ENCODE results near the gene POLR2F. TPM values are rescaled to one million over a fixed set of nuclear protein-coding genes. Genes with fewer than 3 reads are reported as not detected.

POLR2F gene
- total and polyA plus RNA-seq, 2 donors = 24.7 to 126 TPM

- 82% methylated on average over 4 of the region's 4 CpGs for WGBS
- no peak for DNase-seq (ENCODE audit: extremely low spot score)
- no peak overlapping the region for H3K27ac ChIP-seq (ENCODE audit: low read depth)
- H3K36me3 ChIP-seq (ENCODE audit: insufficient read depth) = peaks cover 7% of the 10 kb centered on the region
- H3K4me3 ChIP-seq (ENCODE audit: low read depth, low read length) = no peak overlapping the region
- no peaks in the 10 kb centered on the region for H3K4me1 ChIP-seq (ENCODE audit: insufficient read depth)
Observed at GRCh38 chr22:37917874-37918548, 35.5 kb upstream of the POLR2F start.

GRCh38 chr22:37918580-37919270 is 34.8 kb upstream of the POLR2F start:
- DNase-seq (ENCODE audit: extremely low spot score) = no peak
- H3K36me3 ChIP-seq (ENCODE audit: insufficient read depth) = peaks cover 7% of the 10 kb centered on the region
- no peaks in the 10 kb centered on the region for H3K4me1 ChIP-seq (ENCODE audit: insufficient read depth)
- 81% methylated on average over 25 of the region's 25 CpGs for WGBS
- no peak overlapping the region for H3K27ac ChIP-seq (ENCODE audit: low read depth)
- no peak overlapping the region for H3K4me3 ChIP-seq (ENCODE audit: low read depth, low read length)

- no peak for DNase-seq (ENCODE audit: extremely low spot score)
- Histone ChIP-seq H3K4me3 (ENCODE audit: low read depth, low read length) (no peak overlapping the region), H3K36me3 (ENCODE audit: insufficient read depth) (peaks cover 7% of the 10 kb centered on the region), H3K27ac (ENCODE audit: low read depth) (no peak overlapping the region), H3K4me1 (ENCODE audit: insufficient read depth) (no peaks in the 10 kb centered on the region)
- 82% methylated on average over 5 of the region's 5 CpGs for WGBS
Observed at GRCh38 chr22:37920126-37920525, 33.4 kb upstream of the POLR2F start.

- no peak for DNase-seq (ENCODE audit: extremely low spot score)
- Histone ChIP-seq H3K27ac (ENCODE audit: low read depth) (no peak overlapping the region), H3K4me3 (ENCODE audit: low read depth, low read length) (no peak overlapping the region), H3K4me1 (ENCODE audit: insufficient read depth) (no peaks in the 10 kb centered on the region), H3K36me3 (ENCODE audit: insufficient read depth) (peaks cover 9% of the 10 kb centered on the region)
- 84% methylated on average over 11 of the region's 11 CpGs for WGBS
Observed at GRCh38 chr22:37922191-37922590, 31.3 kb upstream of the POLR2F start.

- DNase-seq (ENCODE audit: extremely low spot score) = no peak
- WGBS = 87% methylated on average over 4 of the region's 4 CpGs
- peaks cover 8% of the 10 kb centered on the region for H3K36me3 ChIP-seq (ENCODE audit: insufficient read depth)
- no peaks in the 10 kb centered on the region for H3K4me1 ChIP-seq (ENCODE audit: insufficient read depth)
- no peak overlapping the region for H3K4me3 ChIP-seq (ENCODE audit: low read depth, low read length)
- H3K27ac ChIP-seq (ENCODE audit: low read depth) = no peak overlapping the region
Observed at GRCh38 chr22:37923927-37924326, 29.6 kb upstream of the POLR2F start.

GRCh38 chr22:37924386-37925065 is 29.0 kb upstream of the POLR2F start:
- no peaks in the 10 kb centered on the region for H3K4me1 ChIP-seq (ENCODE audit: insufficient read depth)
- peaks cover 10% of the 10 kb centered on the region for H3K36me3 ChIP-seq (ENCODE audit: insufficient read depth)
- DNase-seq (ENCODE audit: extremely low spot score) = no peak
- no peak overlapping the region for H3K4me3 ChIP-seq (ENCODE audit: low read depth, low read length)
- 87% methylated on average over 18 of the region's 18 CpGs for WGBS
- H3K27ac ChIP-seq (ENCODE audit: low read depth) = no peak overlapping the region

GRCh38 chr22:37925330-37925729 is 28.2 kb upstream of the POLR2F start:
- Histone ChIP-seq H3K4me1 (ENCODE audit: insufficient read depth) (no peaks in the 10 kb centered on the region), H3K4me3 (ENCODE audit: low read depth, low read length) (no peak overlapping the region), H3K27ac (ENCODE audit: low read depth) (no peak overlapping the region), H3K36me3 (ENCODE audit: insufficient read depth) (peaks cover 10% of the 10 kb centered on the region)
- 69% methylated on average over 3 of the region's 3 CpGs for WGBS
- DNase-seq (ENCODE audit: extremely low spot score) = no peak

GRCh38 chr22:37925767-37926166 is 27.7 kb upstream of the POLR2F start:
- 85% methylated on average over 15 of the region's 15 CpGs for WGBS
- no peak for DNase-seq (ENCODE audit: extremely low spot score)
- Histone ChIP-seq H3K4me3 (ENCODE audit: low read depth, low read length) (no peak overlapping the region), H3K36me3 (ENCODE audit: insufficient read depth) (peaks cover 10% of the 10 kb centered on the region), H3K4me1 (ENCODE audit: insufficient read depth) (no peaks in the 10 kb centered on the region), H3K27ac (ENCODE audit: low read depth) (no peak overlapping the region)

- no peak overlapping the region for H3K4me3 ChIP-seq (ENCODE audit: low read depth, low read length)
- no peak for DNase-seq (ENCODE audit: extremely low spot score)
- H3K4me1 ChIP-seq (ENCODE audit: insufficient read depth) = no peaks in the 10 kb centered on the region
- WGBS = 87% methylated on average over 7 of the region's 7 CpGs
- no peak overlapping the region for H3K27ac ChIP-seq (ENCODE audit: low read depth)
- peaks cover 10% of the 10 kb centered on the region for H3K36me3 ChIP-seq (ENCODE audit: insufficient read depth)
Observed at GRCh38 chr22:37926358-37926757, 27.1 kb upstream of the POLR2F start.

GRCh38 chr22:37926771-37927636 is 26.5 kb upstream of the POLR2F start:
- H3K27ac ChIP-seq (ENCODE audit: low read depth) = no peak overlapping the region
- 92% methylated on average over 32 of the region's 32 CpGs for WGBS
- no peaks in the 10 kb centered on the region for H3K4me1 ChIP-seq (ENCODE audit: insufficient read depth)
- H3K36me3 ChIP-seq (ENCODE audit: insufficient read depth) = peaks cover 10% of the 10 kb centered on the region
- no peak overlapping the region for H3K4me3 ChIP-seq (ENCODE audit: low read depth, low read length)
- DNase-seq (ENCODE audit: extremely low spot score) = no peak

- DNase-seq (ENCODE audit: extremely low spot score) = no peak
- H3K4me1 ChIP-seq (ENCODE audit: insufficient read depth) = no peaks in the 10 kb centered on the region
- no peak overlapping the region for H3K4me3 ChIP-seq (ENCODE audit: low read depth, low read length)
- H3K36me3 ChIP-seq (ENCODE audit: insufficient read depth) = peaks cover 10% of the 10 kb centered on the region
- WGBS = 96% methylated on average over 5 of the region's 5 CpGs
- no peak overlapping the region for H3K27ac ChIP-seq (ENCODE audit: low read depth)
Observed at GRCh38 chr22:37927637-37927936, 25.9 kb upstream of the POLR2F start.

GRCh38 chr22:37929390-37929789 is 24.1 kb upstream of the POLR2F start:
- no peaks in the 10 kb centered on the region for H3K4me1 ChIP-seq (ENCODE audit: insufficient read depth)
- no peak overlapping the region for H3K27ac ChIP-seq (ENCODE audit: low read depth)
- H3K4me3 ChIP-seq (ENCODE audit: low read depth, low read length) = no peak overlapping the region
- no peak for DNase-seq (ENCODE audit: extremely low spot score)
- peaks cover 10% of the 10 kb centered on the region for H3K36me3 ChIP-seq (ENCODE audit: insufficient read depth)
- WGBS = 87% methylated on average over 5 of the region's 5 CpGs

- no peak for DNase-seq (ENCODE audit: extremely low spot score)
- Histone ChIP-seq H3K4me3 (ENCODE audit: low read depth, low read length) (no peak overlapping the region), H3K36me3 (ENCODE audit: insufficient read depth) (peaks cover 10% of the 10 kb centered on the region), H3K4me1 (ENCODE audit: insufficient read depth) (no peaks in the 10 kb centered on the region), H3K27ac (ENCODE audit: low read depth) (no peak overlapping the region)
- 66% methylated on average over 11 of the region's 11 CpGs for WGBS
Observed at GRCh38 chr22:37930270-37930951, 23.1 kb upstream of the POLR2F start.
